MM.1S (cell line): ENCODE measurements around the gene RABGAP1L.
"Not testable (repeated sequence)": the region's sequence is repeated elsewhere in the genome, so short reads cannot be mapped to it uniquely, and the experiment has no call there.

Experiments used
- DNase-seq: peaks from one replicate; pipeline ENCODE4 v3.0.0-alpha.2; 2015
- H2AFZ ChIP-seq: fragments of 300-600 bp; sonication (generic); 2 replicates; pipeline ENCODE4 v1.6.0; 2016; ENCODE audit warnings: antibody characterized with exemption, low read length
- H3F3A ChIP-seq: fragments of 300-600 bp; sonication (generic); 2 replicates; pipeline ENCODE4 v1.6.1; 2016; ENCODE audit warnings: mild to moderate bottlenecking, antibody characterized with exemption, low read length, moderate library complexity, mixed read lengths; ENCODE audit not compliant: insufficient read depth
- H3K27ac ChIP-seq: fragments of 300-600 bp; sonication (generic); 2 replicates; pipeline ENCODE4 v1.5.1; 2016; ENCODE audit warnings: mild to moderate bottlenecking, low read length
- H3K27me3 ChIP-seq: fragments of 300-600 bp; sonication (generic); replicated peaks from 2 replicates; pipeline ENCODE4 v1.6.0; 2016; ENCODE audit warnings: low read length; ENCODE audit not compliant: insufficient read depth
- H3K36me3 ChIP-seq: fragments of 300-600 bp; sonication (generic); replicated peaks from 2 replicates; pipeline ENCODE4 v1.6.1; 2016; ENCODE audit warnings: mild to moderate bottlenecking, low read length, mixed read lengths; ENCODE audit not compliant: insufficient read depth
- H3K4me1 ChIP-seq: fragments of 300-600 bp; sonication (generic); 2 replicates; pipeline ENCODE4 v1.6.1; 2016; ENCODE audit warnings: low read length, mixed read lengths
- H3K4me2 ChIP-seq: fragments of 300-600 bp; sonication (generic); 2 replicates; pipeline ENCODE4 v1.6.0; 2016; ENCODE audit warnings: low read depth, low read length
- H3K4me3 ChIP-seq: fragments of 300-600 bp; sonication (generic); 2 replicates; pipeline ENCODE4 v1.5.1; 2016; ENCODE audit warnings: low read length, mixed read lengths
- H3K79me2 ChIP-seq: fragments of 300-600 bp; sonication (generic); 2 replicates; pipeline ENCODE4 v1.6.1; 2016; ENCODE audit warnings: mixed run types, low read length, mixed read lengths
- H3K9ac ChIP-seq: fragments of 300-600 bp; sonication (generic); 2 replicates; pipeline ENCODE4 v1.6.1; 2016; ENCODE audit warnings: low read length, mixed read lengths
- H3K9me2 ChIP-seq: fragments of 300-600 bp; sonication (generic); replicated peaks from 2 replicates; pipeline ENCODE4 v1.6.1; 2016; ENCODE audit warnings: mild to moderate bottlenecking, low read length, mixed read lengths; ENCODE audit not compliant: insufficient read depth
- H3K9me3 ChIP-seq: fragments of 300-600 bp; sonication (generic); replicated peaks from 2 replicates; pipeline ENCODE4 v1.6.1; 2016; ENCODE audit warnings: mild to moderate bottlenecking, low read length, mixed read lengths; ENCODE audit not compliant: insufficient read depth
- H4K20me1 ChIP-seq: fragments of 300-600 bp; sonication (generic); 2 replicates; pipeline ENCODE4 v1.6.1; 2016; ENCODE audit warnings: mild to moderate bottlenecking, low read length, moderate library complexity, mixed read lengths; ENCODE audit not compliant: insufficient read depth
- EZH2 ChIP-seq: fragments of 300-600 bp; sonication (generic); optimal IDR thresholded peaks from 2 replicates; pipeline ENCODE3; 2017; ENCODE audit warnings: low read depth, mild to moderate bottlenecking, antibody characterized with exemption, low read length, mixed read lengths
- EZH2phosphoT487 ChIP-seq: fragments of 300-600 bp; sonication (generic); IDR thresholded peaks from 2 replicates; pipeline ENCODE4 v1.6.1; 2018; ENCODE audit warnings: antibody characterized with exemption, low read length
- TF ChIP-seq, protein P1 (sequence below): fragments of 300-600 bp; sonication (generic); IDR thresholded peaks from 2 replicates; pipeline ENCODE4 v1.5.1; 2016; ENCODE audit warnings: antibody characterized with exemption, low read length, mixed read lengths

RABGAP1L gene

DNA sequence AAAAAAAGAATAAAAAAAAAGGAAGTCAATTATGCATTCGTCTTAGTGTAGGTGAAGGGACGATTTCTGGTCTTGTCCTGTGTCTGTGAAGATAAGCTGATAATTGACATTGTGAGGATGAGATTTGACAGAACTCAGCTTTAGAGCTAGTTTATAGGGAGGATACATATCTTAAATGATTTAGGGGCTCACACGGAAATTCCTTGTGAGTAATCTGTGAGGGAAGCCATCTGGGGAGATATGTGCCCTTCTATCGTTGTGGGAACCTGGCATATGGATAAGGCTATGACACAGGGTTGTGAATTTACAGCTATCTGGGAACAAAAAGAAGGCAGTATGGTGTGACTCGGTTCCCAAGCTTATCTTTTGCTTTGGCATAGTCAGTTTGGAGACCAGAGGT is 71.1 kb downstream of the RABGAP1L start:
- Histone ChIP-seq H2AFZ (no peak overlapping the region), H3K9me2 (no peaks in the 10 kb centered on the region), H3K79me2 (no peaks in the 10 kb centered on the region), H3K9me3 (no peaks in the 10 kb centered on the region), H4K20me1 (no peaks in the 10 kb centered on the region), H3K9ac (no peak overlapping the region), H3K27ac (no peak overlapping the region), H3K4me1 (peaks cover 9% of the 10 kb centered on the region), H3K4me3 (no peak overlapping the region), H3K27me3 (no peaks in the 10 kb centered on the region), H3K4me2 (no peak overlapping the region), H3F3A (peaks cover 14% of the 10 kb centered on the region), H3K36me3 (peaks cover 7% of the 10 kb centered on the region; the same call in 1 of the 2 replicates)
- no peak for DNase-seq
- no peak for TF ChIP-seq EZH2phosphoT487
- TF ChIP-seq, protein P1, sequence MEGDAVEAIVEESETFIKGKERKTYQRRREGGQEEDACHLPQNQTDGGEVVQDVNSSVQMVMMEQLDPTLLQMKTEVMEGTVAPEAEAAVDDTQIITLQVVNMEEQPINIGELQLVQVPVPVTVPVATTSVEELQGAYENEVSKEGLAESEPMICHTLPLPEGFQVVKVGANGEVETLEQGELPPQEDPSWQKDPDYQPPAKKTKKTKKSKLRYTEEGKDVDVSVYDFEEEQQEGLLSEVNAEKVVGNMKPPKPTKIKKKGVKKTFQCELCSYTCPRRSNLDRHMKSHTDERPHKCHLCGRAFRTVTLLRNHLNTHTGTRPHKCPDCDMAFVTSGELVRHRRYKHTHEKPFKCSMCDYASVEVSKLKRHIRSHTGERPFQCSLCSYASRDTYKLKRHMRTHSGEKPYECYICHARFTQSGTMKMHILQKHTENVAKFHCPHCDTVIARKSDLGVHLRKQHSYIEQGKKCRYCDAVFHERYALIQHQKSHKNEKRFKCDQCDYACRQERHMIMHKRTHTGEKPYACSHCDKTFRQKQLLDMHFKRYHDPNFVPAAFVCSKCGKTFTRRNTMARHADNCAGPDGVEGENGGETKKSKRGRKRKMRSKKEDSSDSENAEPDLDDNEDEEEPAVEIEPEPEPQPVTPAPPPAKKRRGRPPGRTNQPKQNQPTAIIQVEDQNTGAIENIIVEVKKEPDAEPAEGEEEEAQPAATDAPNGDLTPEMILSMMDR = no peak
- TF ChIP-seq EZH2 = no peak

GRCh38 chr1:174232761-174233160 is 73.4 kb downstream of the RABGAP1L start:
- Histone ChIP-seq H3K27me3 (no peaks in the 10 kb centered on the region), H3K4me2 (no peak overlapping the region), H3K4me1 (no peaks in the 10 kb centered on the region), H3K79me2 (no peaks in the 10 kb centered on the region), H3K4me3 (no peak overlapping the region), H3K27ac (no peak overlapping the region), H4K20me1 (no peaks in the 10 kb centered on the region), H3F3A (no peaks in the 10 kb centered on the region), H3K9me3 (no peaks in the 10 kb centered on the region), H3K9ac (no peak overlapping the region), H2AFZ (no peak overlapping the region), H3K36me3 (peaks cover 7% of the 10 kb centered on the region; the same call in 1 of the 2 replicates), H3K9me2 (no peaks in the 10 kb centered on the region)
- no peak for DNase-seq
- TF ChIP-seq, protein P1 = no peak
- no peak for TF ChIP-seq EZH2phosphoT487
- no peak for TF ChIP-seq EZH2

GRCh38 chr1:174238845-174239501 is 79.7 kb downstream of the RABGAP1L start:
- H3K36me3 ChIP-seq, DNase-seq, H2AFZ ChIP-seq, H4K20me1 ChIP-seq, H3K4me3 ChIP-seq, H3K27ac ChIP-seq, H3K9me3 ChIP-seq, H3K9ac ChIP-seq, H3K27me3 ChIP-seq, H3K9me2 ChIP-seq, H3K4me1 ChIP-seq, H3K4me2 ChIP-seq, H3K79me2 ChIP-seq, H3F3A ChIP-seq: not testable (repeated sequence)

DNA sequence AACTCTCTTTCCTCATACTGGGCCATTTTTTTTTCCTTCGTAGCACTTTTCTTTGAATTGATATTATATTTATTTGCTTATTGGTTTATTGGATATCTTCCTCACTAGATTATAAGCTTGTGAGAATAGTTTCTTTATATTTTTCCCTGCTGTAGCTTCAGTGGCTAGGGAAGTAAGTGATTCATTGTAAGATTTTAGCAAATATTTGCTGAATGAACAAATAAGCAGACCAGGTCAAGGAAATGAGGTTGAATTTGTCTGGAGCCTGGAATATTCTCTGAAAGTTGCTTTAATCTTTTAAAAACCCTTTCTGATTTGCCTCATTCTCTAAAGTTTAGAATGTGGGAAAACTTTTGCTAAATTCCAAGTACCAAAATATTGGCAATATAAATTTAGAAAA is 80.2 kb downstream of the RABGAP1L start:
- no peaks in the 10 kb centered on the region for H3F3A ChIP-seq
- H3K9me3 ChIP-seq = no peaks in the 10 kb centered on the region
- no peak for DNase-seq
- H3K4me2 ChIP-seq = no peak overlapping the region
- H3K9me2 ChIP-seq = no peaks in the 10 kb centered on the region
- no peaks in the 10 kb centered on the region for H4K20me1 ChIP-seq
- H3K27me3 ChIP-seq = no peaks in the 10 kb centered on the region
- H3K4me3 ChIP-seq = no peak overlapping the region
- H3K79me2 ChIP-seq = no peaks in the 10 kb centered on the region
- no peak for TF ChIP-seq EZH2
- no peak for TF ChIP-seq EZH2phosphoT487
- TF ChIP-seq, protein P1 = no peak
- no peak overlapping the region for H2AFZ ChIP-seq
- H3K36me3 ChIP-seq = 0 out of 2 replicates have a peak, but pooled peaks cover 3% of the 10 kb centered on the region
- no peak overlapping the region for H3K27ac ChIP-seq
- H3K9ac ChIP-seq = no peak overlapping the region
- no peaks in the 10 kb centered on the region for H3K4me1 ChIP-seq
